ENCODE data around the gene CCL14. TPM values are rescaled to one million over a fixed set of nuclear protein-coding genes. Genes with fewer than 3 reads are reported as not detected.

Gene CCL14
- total RNA-seq, 1 experiment from 2014 or later: not detected

DNA sequence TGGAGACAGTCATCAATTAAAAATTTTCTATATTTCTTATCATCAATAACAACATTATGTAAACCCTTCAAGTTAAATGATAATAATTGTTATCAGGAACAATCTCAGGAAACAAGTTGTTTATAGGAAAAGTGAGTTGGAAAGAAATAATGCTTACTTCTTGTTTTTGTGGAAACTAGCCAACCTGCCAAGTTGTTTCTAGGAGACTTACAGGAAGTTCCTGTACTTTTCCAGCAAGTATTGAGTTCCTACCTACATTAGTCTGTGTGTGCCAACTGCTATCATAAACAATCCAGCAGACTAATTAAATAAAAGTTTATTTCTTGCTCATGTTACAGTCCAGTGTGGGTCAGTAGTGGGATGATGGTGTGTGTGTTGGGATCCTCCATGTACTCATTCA is 1.6 kb upstream of the CCL14 start:
- H3K14ac ChIP-seq (ENCODE audit: insufficient read depth, low read length): no peak overlapping the region
- no peak overlapping the region for H3K9ac ChIP-seq (ENCODE audit: extremely low read depth, insufficient read length, low read length)
- no peaks in the 10 kb centered on the region for H3K27me3 ChIP-seq (ENCODE audit: insufficient read depth, low read length)
- peaks cover 5% of the 10 kb centered on the region for H3K27me3 Mint-ChIP-seq (ENCODE audit: low read depth)
- H2AFZ ChIP-seq (ENCODE audit: low read length): no peak overlapping the region
- no peaks in the 10 kb centered on the region for H3K9me3 ChIP-seq (ENCODE audit: control insufficient read depth, low read depth, low read length)
- H3K27ac ChIP-seq (ENCODE audit: insufficient read length, low read depth, low read length): no peak overlapping the region
- H2BK5ac ChIP-seq (ENCODE audit: insufficient read length, low read length): no peak overlapping the region
- TF ChIP-seq, protein P1, sequence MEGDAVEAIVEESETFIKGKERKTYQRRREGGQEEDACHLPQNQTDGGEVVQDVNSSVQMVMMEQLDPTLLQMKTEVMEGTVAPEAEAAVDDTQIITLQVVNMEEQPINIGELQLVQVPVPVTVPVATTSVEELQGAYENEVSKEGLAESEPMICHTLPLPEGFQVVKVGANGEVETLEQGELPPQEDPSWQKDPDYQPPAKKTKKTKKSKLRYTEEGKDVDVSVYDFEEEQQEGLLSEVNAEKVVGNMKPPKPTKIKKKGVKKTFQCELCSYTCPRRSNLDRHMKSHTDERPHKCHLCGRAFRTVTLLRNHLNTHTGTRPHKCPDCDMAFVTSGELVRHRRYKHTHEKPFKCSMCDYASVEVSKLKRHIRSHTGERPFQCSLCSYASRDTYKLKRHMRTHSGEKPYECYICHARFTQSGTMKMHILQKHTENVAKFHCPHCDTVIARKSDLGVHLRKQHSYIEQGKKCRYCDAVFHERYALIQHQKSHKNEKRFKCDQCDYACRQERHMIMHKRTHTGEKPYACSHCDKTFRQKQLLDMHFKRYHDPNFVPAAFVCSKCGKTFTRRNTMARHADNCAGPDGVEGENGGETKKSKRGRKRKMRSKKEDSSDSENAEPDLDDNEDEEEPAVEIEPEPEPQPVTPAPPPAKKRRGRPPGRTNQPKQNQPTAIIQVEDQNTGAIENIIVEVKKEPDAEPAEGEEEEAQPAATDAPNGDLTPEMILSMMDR (conservative IDR thresholded peaks at IDR 0.05): no peak
- no peak overlapping the region for H3K4me3 Mint-ChIP-seq
- no peak overlapping the region for H4K91ac ChIP-seq (ENCODE audit: insufficient read length, low read depth, low read length)
- H2BK12ac ChIP-seq (ENCODE audit: insufficient read length, low read depth, low read length): no peak overlapping the region
- H3K4me2 ChIP-seq (ENCODE audit: insufficient read depth, insufficient read length, low read length): no peak overlapping the region
- H4K5ac ChIP-seq (ENCODE audit: insufficient read length, low read depth, low read length): no peak overlapping the region
- peaks cover 2 to 4% of the 10 kb centered on the region in 2 experiments; a peak in 2 of 5 replicates for H3K9me3 Mint-ChIP-seq
- no peak overlapping the region for H3K23ac ChIP-seq (ENCODE audit: insufficient read length, low read depth, low read length)
- H4K20me1 ChIP-seq (ENCODE audit: control insufficient read depth, insufficient read depth, insufficient read length): no peaks in the 10 kb centered on the region
- H3K23me2 ChIP-seq (ENCODE audit: insufficient read length, low read depth, low read length, poor library complexity, severe bottlenecking): no peaks in the 10 kb centered on the region
- DNase-seq: no peak
- H3T11ph ChIP-seq (ENCODE audit: low read length): no peak overlapping the region
- no peak overlapping the region for H3K27ac Mint-ChIP-seq
- H3K4me1 Mint-ChIP-seq: no peaks in the 10 kb centered on the region
- H2AK5ac ChIP-seq (ENCODE audit: insufficient read length, low read length): no peak overlapping the region
- H3K56ac ChIP-seq (ENCODE audit: insufficient read length, low read depth, low read length): no peak overlapping the region
- no peaks in the 10 kb centered on the region for H3K79me1 ChIP-seq (ENCODE audit: insufficient read depth, low read depth, low read length, poor library complexity, severe bottlenecking)
- no peak overlapping the region for H3K4ac ChIP-seq (ENCODE audit: low read depth, low read length)
- H3K79me2 ChIP-seq (ENCODE audit: insufficient read depth, low read length): no peaks in the 10 kb centered on the region
- H2BK15ac ChIP-seq (ENCODE audit: low read depth, low read length): no peak overlapping the region
- H3K4me1 ChIP-seq (ENCODE audit: insufficient read depth, low read length): no peaks in the 10 kb centered on the region
- H4K8ac ChIP-seq (replicated peaks; ENCODE audit: insufficient read length, low read depth, low read length): no peak overlapping the region
- peaks cover 0 to 2% (median 0%) of the 10 kb centered on the region in 3 experiments; a peak in 2 of 7 replicates for H3K36me3 Mint-ChIP-seq (ENCODE audit: insufficient read depth in 1 of 3, low read depth in 3 of 3)
- H2BK20ac ChIP-seq (ENCODE audit: low read depth, low read length, poor library complexity, severe bottlenecking): no peak overlapping the region
- no peak overlapping the region for H2BK120ac ChIP-seq (ENCODE audit: low read depth, low read length, poor library complexity, severe bottlenecking)
- no peak overlapping the region for H3K18ac ChIP-seq (ENCODE audit: insufficient read length, low read depth, low read length)

Measured in H9 (cell line).